Measurements from ENCODE around the gene NR2F1-AS1.
"Not testable (repeated sequence)": the region's sequence is repeated elsewhere in the genome, so short reads cannot be mapped to it uniquely, and the experiment has no call there.

Gene NR2F1-AS1

GRCh38 chr5:93569300-93570160 is 11.5 kb downstream of the NR2F1-AS1 start:
- peak overlapping the region; percentile 40 for H3K4me3 ChIP-seq (ENCODE audit: low read depth, low read length)
- no peaks in the 10 kb centered on the region for H3K36me3 ChIP-seq (ENCODE audit: control insufficient read depth, insufficient read depth, low read length)
- peaks cover 9% of the 10 kb centered on the region for H3K4me1 ChIP-seq (ENCODE audit: control insufficient read depth, insufficient read depth, low read length)
- H3K9me3 ChIP-seq (ENCODE audit: control insufficient read depth, insufficient read depth, low read length), result no peaks in the 10 kb centered on the region
- peaks cover 74% of the 10 kb centered on the region for H3K27me3 ChIP-seq (ENCODE audit: control insufficient read depth, insufficient read depth, low read length)
- no peak overlapping the region for H3K9ac ChIP-seq (ENCODE audit: low read depth, low read length)

- Histone ChIP-seq H3K9ac (ENCODE audit: low read depth, low read length) (no peak overlapping the region), H3K36me3 (ENCODE audit: control insufficient read depth, insufficient read depth, low read length) (no peaks in the 10 kb centered on the region), H3K9me3 (ENCODE audit: control insufficient read depth, insufficient read depth, low read length) (no peaks in the 10 kb centered on the region), H3K27me3 (ENCODE audit: control insufficient read depth, insufficient read depth, low read length) (peaks cover 53% of the 10 kb centered on the region), H3K4me1 (ENCODE audit: control insufficient read depth, insufficient read depth, low read length) (peaks cover 7% of the 10 kb centered on the region), H3K4me3 (ENCODE audit: low read depth, low read length) (no peak overlapping the region)
These were observed 13.6 kb downstream of the NR2F1-AS1 start for GRCh38 chr5:93567424-93567823.

- H3K27me3 ChIP-seq (ENCODE audit: control insufficient read depth, insufficient read depth, low read length), result peaks cover 40% of the 10 kb centered on the region
- no peaks in the 10 kb centered on the region for H3K36me3 ChIP-seq (ENCODE audit: control insufficient read depth, insufficient read depth, low read length)
- H3K9me3 ChIP-seq (ENCODE audit: control insufficient read depth, insufficient read depth, low read length), result no peaks in the 10 kb centered on the region
- H3K4me1 ChIP-seq (ENCODE audit: control insufficient read depth, insufficient read depth, low read length), result peaks cover 2% of the 10 kb centered on the region
- no peak overlapping the region for H3K4me3 ChIP-seq (ENCODE audit: low read depth, low read length)
- H3K9ac ChIP-seq (ENCODE audit: low read depth, low read length), result no peak overlapping the region
These were observed 14.9 kb downstream of the NR2F1-AS1 start for GRCh38 chr5:93566091-93566490.

- no peaks in the 10 kb centered on the region for H3K36me3 ChIP-seq (ENCODE audit: control insufficient read depth, insufficient read depth, low read length)
- H3K27me3 ChIP-seq (ENCODE audit: control insufficient read depth, insufficient read depth, low read length), result no peaks in the 10 kb centered on the region
- no peak overlapping the region for H3K9ac ChIP-seq (ENCODE audit: low read depth, low read length)
- H3K4me1 ChIP-seq (ENCODE audit: control insufficient read depth, insufficient read depth, low read length), result no peaks in the 10 kb centered on the region
- no peaks in the 10 kb centered on the region for H3K9me3 ChIP-seq (ENCODE audit: control insufficient read depth, insufficient read depth, low read length)
- H3K4me3 ChIP-seq (ENCODE audit: low read depth, low read length), result no peak overlapping the region
These were observed 23.9 kb downstream of the NR2F1-AS1 start for GRCh38 chr5:93557021-93557604.

- H3K27me3 ChIP-seq (ENCODE audit: control insufficient read depth, insufficient read depth, low read length); H3K9me3 ChIP-seq (ENCODE audit: control insufficient read depth, insufficient read depth, low read length); H3K36me3 ChIP-seq (ENCODE audit: control insufficient read depth, insufficient read depth, low read length); H3K9ac ChIP-seq (ENCODE audit: low read depth, low read length); H3K4me1 ChIP-seq (ENCODE audit: control insufficient read depth, insufficient read depth, low read length); H3K4me3 ChIP-seq (ENCODE audit: low read depth, low read length): not testable (repeated sequence)
These were observed 31.4 kb downstream of the NR2F1-AS1 start for GRCh38 chr5:93549594-93549993.

- no peaks in the 10 kb centered on the region for H3K27me3 ChIP-seq (ENCODE audit: control insufficient read depth, insufficient read depth, low read length)
- H3K9ac ChIP-seq (ENCODE audit: low read depth, low read length), result no peak overlapping the region
- H3K4me3 ChIP-seq (ENCODE audit: low read depth, low read length), result no peak overlapping the region
- H3K36me3 ChIP-seq (ENCODE audit: control insufficient read depth, insufficient read depth, low read length), result no peaks in the 10 kb centered on the region
- H3K9me3 ChIP-seq (ENCODE audit: control insufficient read depth, insufficient read depth, low read length), result no peaks in the 10 kb centered on the region
- H3K4me1 ChIP-seq (ENCODE audit: control insufficient read depth, insufficient read depth, low read length), result no peaks in the 10 kb centered on the region
These were observed 35.1 kb downstream of the NR2F1-AS1 start for GRCh38 chr5:93545872-93546271.

- no peaks in the 10 kb centered on the region for H3K9me3 ChIP-seq (ENCODE audit: control insufficient read depth, insufficient read depth, low read length)
- no peaks in the 10 kb centered on the region for H3K27me3 ChIP-seq (ENCODE audit: control insufficient read depth, insufficient read depth, low read length)
- no peaks in the 10 kb centered on the region for H3K4me1 ChIP-seq (ENCODE audit: control insufficient read depth, insufficient read depth, low read length)
- no peak overlapping the region for H3K9ac ChIP-seq (ENCODE audit: low read depth, low read length)
- H3K36me3 ChIP-seq (ENCODE audit: control insufficient read depth, insufficient read depth, low read length), result no peaks in the 10 kb centered on the region
- no peak overlapping the region for H3K4me3 ChIP-seq (ENCODE audit: low read depth, low read length)
These were observed 48.6 kb downstream of the NR2F1-AS1 start for GRCh38 chr5:93532370-93532769.

- not testable (repeated sequence) for H3K9me3 ChIP-seq (ENCODE audit: control insufficient read depth, insufficient read depth, low read length); H3K27me3 ChIP-seq (ENCODE audit: control insufficient read depth, insufficient read depth, low read length); H3K9ac ChIP-seq (ENCODE audit: low read depth, low read length); H3K4me3 ChIP-seq (ENCODE audit: low read depth, low read length); H3K36me3 ChIP-seq (ENCODE audit: control insufficient read depth, insufficient read depth, low read length); H3K4me1 ChIP-seq (ENCODE audit: control insufficient read depth, insufficient read depth, low read length)
These were observed 59.2 kb downstream of the NR2F1-AS1 start for GRCh38 chr5:93521815-93522214.

- H3K9ac ChIP-seq (ENCODE audit: low read depth, low read length), result no peak overlapping the region
- H3K4me3 ChIP-seq (ENCODE audit: low read depth, low read length), result no peak overlapping the region
- no peaks in the 10 kb centered on the region for H3K36me3 ChIP-seq (ENCODE audit: control insufficient read depth, insufficient read depth, low read length)
These were observed 61.3 kb downstream of the NR2F1-AS1 start for GRCh38 chr5:93519740-93520139.

GRCh38 chr5:93517828-93518227 is 63.2 kb downstream of the NR2F1-AS1 start:
- no peaks in the 10 kb centered on the region for H3K36me3 ChIP-seq (ENCODE audit: control insufficient read depth, insufficient read depth, low read length)
- H3K9me3 ChIP-seq (ENCODE audit: control insufficient read depth, insufficient read depth, low read length), result no peaks in the 10 kb centered on the region
- no peak overlapping the region for H3K4me3 ChIP-seq (ENCODE audit: low read depth, low read length)
- no peak overlapping the region for H3K9ac ChIP-seq (ENCODE audit: low read depth, low read length)
- H3K4me1 ChIP-seq (ENCODE audit: control insufficient read depth, insufficient read depth, low read length), result no peaks in the 10 kb centered on the region
- H3K27me3 ChIP-seq (ENCODE audit: control insufficient read depth, insufficient read depth, low read length), result no peaks in the 10 kb centered on the region

More at GRCh38 chr5:93519740-93520139, 61.3 kb downstream of the NR2F1-AS1 start:
- no peaks in the 10 kb centered on the region for H3K4me1 ChIP-seq (ENCODE audit: control insufficient read depth, insufficient read depth, low read length)
- no peaks in the 10 kb centered on the region for H3K27me3 ChIP-seq (ENCODE audit: control insufficient read depth, insufficient read depth, low read length)
- H3K9me3 ChIP-seq (ENCODE audit: control insufficient read depth, insufficient read depth, low read length), result no peaks in the 10 kb centered on the region

GRCh38 chr5:93513298-93513697 is 67.7 kb downstream of the NR2F1-AS1 start:
- H3K27me3 ChIP-seq (ENCODE audit: control insufficient read depth, insufficient read depth, low read length), result no peaks in the 10 kb centered on the region
- H3K36me3 ChIP-seq (ENCODE audit: control insufficient read depth, insufficient read depth, low read length), result no peaks in the 10 kb centered on the region
- H3K4me3 ChIP-seq (ENCODE audit: low read depth, low read length), result no peak overlapping the region
- H3K9ac ChIP-seq (ENCODE audit: low read depth, low read length), result no peak overlapping the region
- H3K9me3 ChIP-seq (ENCODE audit: control insufficient read depth, insufficient read depth, low read length), result no peaks in the 10 kb centered on the region
- H3K4me1 ChIP-seq (ENCODE audit: control insufficient read depth, insufficient read depth, low read length), result no peaks in the 10 kb centered on the region

- H3K9ac ChIP-seq (ENCODE audit: low read depth, low read length), result no peak overlapping the region
- H3K36me3 ChIP-seq (ENCODE audit: control insufficient read depth, insufficient read depth, low read length), result no peaks in the 10 kb centered on the region
These were observed 68.2 kb downstream of the NR2F1-AS1 start for GRCh38 chr5:93512799-93513198.

More at GRCh38 chr5:93512799-93513198, 68.2 kb downstream of the NR2F1-AS1 start:
- no peaks in the 10 kb centered on the region for H3K4me1 ChIP-seq (ENCODE audit: control insufficient read depth, insufficient read depth, low read length)
- no peaks in the 10 kb centered on the region for H3K27me3 ChIP-seq (ENCODE audit: control insufficient read depth, insufficient read depth, low read length)
- no peak overlapping the region for H3K4me3 ChIP-seq (ENCODE audit: low read depth, low read length)
- no peaks in the 10 kb centered on the region for H3K9me3 ChIP-seq (ENCODE audit: control insufficient read depth, insufficient read depth, low read length)
